ENCODE measurements around the gene QTRT2. TPM values are rescaled to one million over a fixed set of nuclear protein-coding genes. Genes with fewer than 3 reads are reported as not detected.

QTRT2 gene
- total and polyA plus RNA-seq, 2 donors from 2014 or later = 4.7 to 26.1 TPM

GRCh38 chr3:114058646-114059045 lies 2.1 kb downstream of the QTRT2 start:
- DNase-seq (no peak), FAIRE-seq (no peak)
- H3K27me3 ChIP-seq (ENCODE audit: control insufficient read depth, insufficient read depth, low read length) = no peaks in the 10 kb centered on the region
- no peak overlapping the region for H3K9ac ChIP-seq (ENCODE audit: low read length in 3 of 3)
- H3K27ac ChIP-seq (ENCODE audit: low read depth in 2 of 2, low read length in 2 of 2) = no peak overlapping the region
- H3K36me3 ChIP-seq (ENCODE audit: control insufficient read depth in 2 of 3, insufficient read depth in 3 of 3, low read length in 3 of 3) = no peaks in the 10 kb centered on the region
- peaks cover 0 to 7% (median 0%) of the 10 kb centered on the region in 3 donors for H3K4me1 ChIP-seq (ENCODE audit: control insufficient read depth in 2 of 3, insufficient read depth in 2 of 3, low read depth in 1 of 3, low read length in 3 of 3)
- no peak overlapping the region for H3K4me3 ChIP-seq (ENCODE audit: low read length in 3 of 3)
- H3K9me3 ChIP-seq (ENCODE audit: control insufficient read depth in 2 of 3, insufficient read depth in 1 of 3, low read length in 3 of 3) = no peaks in the 10 kb centered on the region
- intact Hi-C loops (cut with DNase I) = no loop called here
- TF ChIP-seq, protein P1, sequence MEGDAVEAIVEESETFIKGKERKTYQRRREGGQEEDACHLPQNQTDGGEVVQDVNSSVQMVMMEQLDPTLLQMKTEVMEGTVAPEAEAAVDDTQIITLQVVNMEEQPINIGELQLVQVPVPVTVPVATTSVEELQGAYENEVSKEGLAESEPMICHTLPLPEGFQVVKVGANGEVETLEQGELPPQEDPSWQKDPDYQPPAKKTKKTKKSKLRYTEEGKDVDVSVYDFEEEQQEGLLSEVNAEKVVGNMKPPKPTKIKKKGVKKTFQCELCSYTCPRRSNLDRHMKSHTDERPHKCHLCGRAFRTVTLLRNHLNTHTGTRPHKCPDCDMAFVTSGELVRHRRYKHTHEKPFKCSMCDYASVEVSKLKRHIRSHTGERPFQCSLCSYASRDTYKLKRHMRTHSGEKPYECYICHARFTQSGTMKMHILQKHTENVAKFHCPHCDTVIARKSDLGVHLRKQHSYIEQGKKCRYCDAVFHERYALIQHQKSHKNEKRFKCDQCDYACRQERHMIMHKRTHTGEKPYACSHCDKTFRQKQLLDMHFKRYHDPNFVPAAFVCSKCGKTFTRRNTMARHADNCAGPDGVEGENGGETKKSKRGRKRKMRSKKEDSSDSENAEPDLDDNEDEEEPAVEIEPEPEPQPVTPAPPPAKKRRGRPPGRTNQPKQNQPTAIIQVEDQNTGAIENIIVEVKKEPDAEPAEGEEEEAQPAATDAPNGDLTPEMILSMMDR (IDR thresholded peaks at IDR 0.05; ENCODE audit: borderline replicate concordance, extremely low read depth, insufficient read depth) = no peak

- Histone ChIP-seq H3K4me3 (ENCODE audit: low read length in 3 of 3) (no peak overlapping the region), H3K36me3 (ENCODE audit: control insufficient read depth in 2 of 3, insufficient read depth in 3 of 3, low read length in 3 of 3) (peaks cover 0 to 4% (median 3%) of the 10 kb centered on the region in 3 donors), H3K27me3 (ENCODE audit: control insufficient read depth, insufficient read depth, low read length) (no peaks in the 10 kb centered on the region), H3K9ac (ENCODE audit: low read length in 3 of 3) (no peak overlapping the region), H3K4me1 (ENCODE audit: control insufficient read depth in 2 of 3, insufficient read depth in 2 of 3, low read depth in 1 of 3, low read length in 3 of 3) (peaks cover 0 to 5% (median 0%) of the 10 kb centered on the region in 3 donors), H3K27ac (ENCODE audit: low read depth in 2 of 2, low read length in 2 of 2) (no peak overlapping the region), H3K9me3 (ENCODE audit: control insufficient read depth in 2 of 3, insufficient read depth in 1 of 3, low read length in 3 of 3) (no peaks in the 10 kb centered on the region)
- no peak for FAIRE-seq
- intact Hi-C loops (cut with DNase I) = no loop called here
- no peak for DNase-seq
- TF ChIP-seq, protein P1 (IDR thresholded peaks at IDR 0.05; ENCODE audit: borderline replicate concordance, extremely low read depth, insufficient read depth) = no peak
Measured at GRCh38 chr3:114060906-114061655, 4.5 kb downstream of the QTRT2 start.

GRCh38 chr3:114067804-114068203 lies 11.3 kb downstream of the QTRT2 start:
- TF ChIP-seq, protein P1 (IDR thresholded peaks at IDR 0.05; ENCODE audit: borderline replicate concordance, extremely low read depth, insufficient read depth) = no peak
- FAIRE-seq = no peak
- intact Hi-C loops (cut with DNase I) = no loop called here
- Histone ChIP-seq H3K4me3 (ENCODE audit: low read length in 3 of 3) (no peak overlapping the region), H3K9ac (ENCODE audit: low read length in 3 of 3) (no peak overlapping the region), H3K27ac (ENCODE audit: low read depth in 2 of 2, low read length in 2 of 2) (no peak overlapping the region), H3K36me3 (ENCODE audit: control insufficient read depth in 2 of 3, insufficient read depth in 3 of 3, low read length in 3 of 3) (peaks cover 4 to 16% (median 10%) of the 10 kb centered on the region in 3 donors), H3K27me3 (ENCODE audit: control insufficient read depth, insufficient read depth, low read length) (no peaks in the 10 kb centered on the region), H3K9me3 (ENCODE audit: control insufficient read depth in 2 of 3, insufficient read depth in 1 of 3, low read length in 3 of 3) (no peaks in the 10 kb centered on the region), H3K4me1 (ENCODE audit: control insufficient read depth in 2 of 3, insufficient read depth in 2 of 3, low read depth in 1 of 3, low read length in 3 of 3) (no peaks in the 10 kb centered on the region)
- DNase-seq = no peak
